ENCODE results near the gene STARD7. TPM values are rescaled to one million over a fixed set of nuclear protein-coding genes. Genes with fewer than 3 reads are reported as not detected.

Gene STARD7
- total RNA-seq, 1 donor from 2014 or later, result 147 TPM

DNA sequence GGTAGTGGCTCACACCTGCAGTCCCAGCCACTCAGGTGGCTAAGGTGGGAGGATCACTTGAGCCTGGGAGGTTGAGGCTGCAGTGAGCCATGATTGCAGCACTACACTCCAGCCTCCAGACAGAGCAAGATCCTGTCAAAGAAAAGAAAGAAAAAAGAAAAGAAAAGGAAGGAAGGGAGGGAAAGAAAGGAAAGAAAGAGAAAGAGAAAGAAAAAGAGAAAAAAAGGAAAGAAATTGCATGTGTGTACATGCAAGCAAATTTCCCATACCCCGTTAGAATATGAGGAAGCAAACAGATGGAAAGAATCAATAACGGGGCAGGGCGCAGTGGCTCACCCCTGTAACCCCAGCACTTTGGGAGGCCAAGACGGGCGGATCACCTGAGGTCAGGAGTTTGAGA, 39.3 kb upstream of the STARD7 start:
- no peak for DNase-seq
- Histone ChIP-seq H3K27ac (peak overlapping the region; percentile 10), H3K27me3 (ENCODE audit: low read depth) (no peaks in the 10 kb centered on the region), H3K9me3 (no peaks in the 10 kb centered on the region), H3K4me3 (no peak overlapping the region), H3K4me1 (peaks cover 21% of the 10 kb centered on the region), H3K36me3 (peaks cover 23% of the 10 kb centered on the region)
- TF ChIP-seq, protein P1, sequence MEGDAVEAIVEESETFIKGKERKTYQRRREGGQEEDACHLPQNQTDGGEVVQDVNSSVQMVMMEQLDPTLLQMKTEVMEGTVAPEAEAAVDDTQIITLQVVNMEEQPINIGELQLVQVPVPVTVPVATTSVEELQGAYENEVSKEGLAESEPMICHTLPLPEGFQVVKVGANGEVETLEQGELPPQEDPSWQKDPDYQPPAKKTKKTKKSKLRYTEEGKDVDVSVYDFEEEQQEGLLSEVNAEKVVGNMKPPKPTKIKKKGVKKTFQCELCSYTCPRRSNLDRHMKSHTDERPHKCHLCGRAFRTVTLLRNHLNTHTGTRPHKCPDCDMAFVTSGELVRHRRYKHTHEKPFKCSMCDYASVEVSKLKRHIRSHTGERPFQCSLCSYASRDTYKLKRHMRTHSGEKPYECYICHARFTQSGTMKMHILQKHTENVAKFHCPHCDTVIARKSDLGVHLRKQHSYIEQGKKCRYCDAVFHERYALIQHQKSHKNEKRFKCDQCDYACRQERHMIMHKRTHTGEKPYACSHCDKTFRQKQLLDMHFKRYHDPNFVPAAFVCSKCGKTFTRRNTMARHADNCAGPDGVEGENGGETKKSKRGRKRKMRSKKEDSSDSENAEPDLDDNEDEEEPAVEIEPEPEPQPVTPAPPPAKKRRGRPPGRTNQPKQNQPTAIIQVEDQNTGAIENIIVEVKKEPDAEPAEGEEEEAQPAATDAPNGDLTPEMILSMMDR (IDR thresholded peaks at IDR 0.05), result no peak
- intact Hi-C loops (cut with DNase I), result no loop called here
- no peak for ATAC-seq

DNA sequence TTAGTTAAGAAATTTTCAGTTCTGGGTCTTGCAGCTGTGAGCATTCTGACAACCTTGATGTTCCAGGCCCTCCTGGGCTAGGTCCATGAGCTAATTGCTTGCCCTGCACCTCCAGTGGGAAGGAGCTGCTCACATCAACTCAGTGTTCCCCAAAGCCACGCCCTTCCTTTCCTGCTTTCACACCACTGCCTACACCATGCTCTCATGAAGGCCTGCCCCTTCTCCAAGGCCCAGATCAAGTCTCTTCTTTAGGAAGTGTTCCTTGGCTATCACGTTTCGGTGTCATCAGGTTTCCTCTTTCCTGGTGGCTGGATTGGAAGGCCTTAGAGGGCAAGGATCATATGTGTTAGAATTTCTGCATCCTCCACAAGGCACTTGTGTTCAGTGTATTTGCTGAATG, 38.4 kb upstream of the STARD7 start:
- Histone ChIP-seq H3K27me3 (ENCODE audit: low read depth) (no peaks in the 10 kb centered on the region), H3K4me3 (no peak overlapping the region), H3K36me3 (peaks cover 14% of the 10 kb centered on the region), H3K4me1 (peaks cover 26% of the 10 kb centered on the region), H3K9me3 (no peaks in the 10 kb centered on the region), H3K27ac (peak overlapping the region; percentile 10)
- ATAC-seq (peak; percentile 38 to 42), DNase-seq (peak; percentile 58)
- TF ChIP-seq, protein P1 (IDR thresholded peaks at IDR 0.05), result no peak
- intact Hi-C loops (cut with DNase I), result no loop called here

DNA sequence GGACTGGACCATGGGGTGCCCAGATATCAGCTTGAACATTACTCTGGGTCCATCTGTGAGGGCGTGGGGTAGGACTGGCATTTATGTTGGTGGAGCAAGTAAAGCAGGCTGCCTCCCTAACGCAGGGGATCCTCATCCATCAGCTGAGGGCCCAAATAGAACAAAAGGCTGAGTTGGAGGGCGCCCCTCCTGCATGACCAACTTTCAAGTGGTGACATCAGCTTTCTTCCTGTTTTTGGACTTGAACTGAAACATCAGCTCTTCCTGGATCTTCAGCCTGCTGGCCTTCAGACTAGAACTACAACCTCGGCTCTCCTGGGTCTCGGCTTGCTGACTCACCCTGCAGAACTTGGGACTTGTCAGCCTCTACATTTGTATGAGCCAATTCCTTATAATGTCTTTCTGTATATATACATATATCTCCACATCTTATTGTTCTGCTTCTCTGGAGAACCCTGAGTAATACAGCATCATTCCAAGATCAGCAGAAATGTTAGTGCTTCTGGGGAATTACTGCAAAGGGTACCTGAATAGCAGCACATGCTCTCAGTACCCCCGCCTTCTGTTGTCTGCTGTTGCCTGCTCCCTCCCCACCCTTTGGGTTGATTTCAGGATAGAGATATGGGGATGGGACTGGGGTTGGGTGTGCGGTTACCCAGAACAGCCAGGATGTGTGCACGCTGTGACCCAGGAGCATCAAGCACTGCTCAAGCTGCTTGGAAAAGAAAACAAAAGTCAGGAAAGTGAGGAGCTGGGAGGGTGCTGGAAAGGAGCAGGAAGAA, 37.2 kb upstream of the STARD7 start:
- peaks cover 33% of the 10 kb centered on the region for H3K4me1 ChIP-seq
- intact Hi-C loops (cut with DNase I), result no loop called here

DNA sequence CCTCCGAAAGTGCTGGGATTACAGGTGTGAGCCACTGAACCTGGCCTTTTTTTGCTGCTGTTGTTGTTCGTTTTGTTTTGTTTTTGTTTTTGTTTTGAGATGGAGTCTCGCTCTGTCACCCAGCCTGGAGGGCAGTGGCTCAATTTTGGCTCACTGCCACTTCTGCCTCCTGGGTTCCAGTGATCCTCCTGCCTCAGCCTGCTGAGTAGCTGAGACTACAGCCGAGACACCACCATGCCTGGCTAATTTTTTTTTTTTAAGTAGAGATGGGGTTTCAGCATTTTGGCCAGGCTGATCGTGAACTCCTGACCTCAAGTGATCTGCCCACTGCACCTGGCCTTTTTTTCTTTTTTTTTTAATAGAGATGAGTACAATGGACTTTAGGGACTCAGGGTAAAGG, 35.2 kb upstream of the STARD7 start:
- no peaks in the 10 kb centered on the region for H3K9me3 ChIP-seq
- DNase-seq (no peak), ATAC-seq (no peak)
- TF ChIP-seq, protein P1 (IDR thresholded peaks at IDR 0.05), result no peak
- peaks cover 7% of the 10 kb centered on the region for H3K36me3 ChIP-seq
- no peaks in the 10 kb centered on the region for H3K27me3 ChIP-seq (ENCODE audit: low read depth)
- peaks cover 21% of the 10 kb centered on the region for H3K4me1 ChIP-seq
- H3K27ac ChIP-seq, result no peak overlapping the region
- intact Hi-C loops (cut with DNase I), result no loop called here
- no peak overlapping the region for H3K4me3 ChIP-seq

More for the DNA sequence above, 37.2 kb upstream of the STARD7 start:
- Histone ChIP-seq H3K27me3 (ENCODE audit: low read depth) (no peaks in the 10 kb centered on the region), H3K4me3 (no peak overlapping the region), H3K27ac (peak overlapping the region; percentile 37), H3K9me3 (no peaks in the 10 kb centered on the region), H3K36me3 (peaks cover 5% of the 10 kb centered on the region)
- ATAC-seq, result peak; percentile 52 to 54
- TF ChIP-seq, protein P1 (IDR thresholded peaks at IDR 0.05), result no peak
- peak; percentile 59 for DNase-seq

DNA sequence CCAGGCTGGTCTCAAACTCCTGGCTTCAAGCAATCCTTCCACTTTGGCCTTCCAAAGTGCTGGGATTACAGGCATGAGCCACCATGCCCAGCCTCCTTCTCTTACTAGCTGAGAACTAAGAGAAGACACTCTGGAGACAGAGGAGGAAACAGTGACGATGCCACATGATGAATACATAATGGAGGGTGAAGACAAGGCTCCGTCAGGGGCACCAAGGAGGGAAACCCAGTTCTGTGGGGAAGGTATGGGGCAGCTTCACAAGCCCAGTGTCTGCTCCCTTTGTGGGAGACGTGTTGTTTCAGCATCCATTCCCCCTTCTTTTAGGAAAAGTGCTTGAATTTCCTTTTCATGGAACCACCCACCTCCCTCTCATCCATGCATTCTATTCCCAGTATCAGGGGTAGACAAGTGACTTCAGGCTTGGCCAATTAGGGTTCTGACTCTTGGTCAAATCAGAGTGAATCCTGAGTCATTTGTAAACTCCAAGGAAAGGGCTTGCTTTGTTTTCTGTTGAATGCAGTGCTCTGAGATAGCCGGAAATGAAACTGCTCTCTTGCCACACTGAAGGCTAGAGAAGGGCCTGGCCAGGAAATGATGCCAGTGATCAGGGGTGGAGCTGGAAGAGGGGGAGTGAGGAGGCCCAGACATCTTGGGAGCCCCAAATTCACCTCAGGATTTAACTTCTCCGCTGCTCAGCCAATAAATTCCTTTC, 33.4 kb upstream of the STARD7 start:
- Histone ChIP-seq H3K27ac (peak overlapping the region; percentile 81), H3K27me3 (ENCODE audit: low read depth) (no peaks in the 10 kb centered on the region), H3K4me3 (no peak overlapping the region), H3K4me1 (peaks cover 21% of the 10 kb centered on the region), H3K36me3 (peaks cover 7% of the 10 kb centered on the region), H3K9me3 (no peaks in the 10 kb centered on the region)
- intact Hi-C loops (cut with DNase I), result no loop called here
- ATAC-seq, result peak; percentile 81 to 83
- TF ChIP-seq, protein P1 (IDR thresholded peaks at IDR 0.05), result no peak
- peak; percentile 61 for DNase-seq

Data from lower lobe of right lung (tissue), 2 donors.